GM21528 (cell line): ENCODE measurements around the gene EPHA2.
"Not testable (repeated sequence)": the region's sequence is repeated elsewhere in the genome, so short reads cannot be mapped to it uniquely, and the experiment has no call there.

ENCODE experiments used
- ATAC-seq: cut with Tn5 transposase; IDR thresholded peaks from one replicate; pipeline ENCODE4 v1.9.1; 2021; ENCODE audit warnings: mild to moderate bottlenecking, moderate library complexity; ENCODE audit not compliant: unreplicated experiment, low FRiP score

Gene EPHA2

GRCh38 chr1:16155537-16156410, at the start of gene EPHA2:
Gene EPHA2, minus strand, starts transcription at chr1:16156069. Its CDS starts 137 bp downstream, at chr1:16155932.
- no peak for ATAC-seq

GRCh38 chr1:16205334-16205671, 49.4 kb upstream of the EPHA2 start:
- no peak for ATAC-seq

GRCh38 chr1:16204634-16205333, 48.9 kb upstream of the EPHA2 start:
- ATAC-seq: no peak

GRCh38 chr1:16204216-16204615, 48.3 kb upstream of the EPHA2 start:
- no peak for ATAC-seq

GRCh38 chr1:16203550-16203949, 47.7 kb upstream of the EPHA2 start:
- ATAC-seq: no peak

GRCh38 chr1:16202281-16203210, 46.7 kb upstream of the EPHA2 start:
- ATAC-seq: no peak

- no peak for ATAC-seq
Measured at GRCh38 chr1:16199700-16200099, 43.8 kb upstream of the EPHA2 start.

- ATAC-seq: no peak
Measured at GRCh38 chr1:16199157-16199501, 43.3 kb upstream of the EPHA2 start.

- ATAC-seq: no peak
Measured at GRCh38 chr1:16198444-16199156, 42.7 kb upstream of the EPHA2 start.

- ATAC-seq: no peak
Measured at GRCh38 chr1:16196874-16197273, 41.0 kb upstream of the EPHA2 start.

GRCh38 chr1:16196139-16196538, 40.3 kb upstream of the EPHA2 start:
- ATAC-seq: not testable (repeated sequence)

GRCh38 chr1:16195518-16195905, 39.6 kb upstream of the EPHA2 start:
- ATAC-seq: no peak

GRCh38 chr1:16191916-16192546, 36.2 kb upstream of the EPHA2 start:
- ATAC-seq: no peak

- ATAC-seq: no peak
Measured at GRCh38 chr1:16191309-16191708, 35.4 kb upstream of the EPHA2 start.

GRCh38 chr1:16189921-16190621, 34.2 kb upstream of the EPHA2 start:
- no peak for ATAC-seq

GRCh38 chr1:16189003-16189402, 33.1 kb upstream of the EPHA2 start:
- ATAC-seq: no peak

GRCh38 chr1:16187748-16188401, 32.0 kb upstream of the EPHA2 start:
- no peak for ATAC-seq

- no peak for ATAC-seq
Measured at GRCh38 chr1:16186655-16187235, 30.9 kb upstream of the EPHA2 start.
